A549 (cell line): ENCODE measurements around the gene NTM. TPM values are rescaled to one million over a fixed set of nuclear protein-coding genes. Genes with fewer than 3 reads are reported as not detected.

Experiments
- ATAC-seq, 2 experiments: fragments of 200-7000 bp in 1 of 2; fragments of >200 bp in 1 of 2; cut with Nextera tagmentation in 1 of 2; cut with Tn5 transposase in 1 of 2; 3 replicates each; pipeline versions ENCODE4 v1.8.0 to v1.9.1; 2018 to 2020; ENCODE audit warnings: mild to moderate bottlenecking in 1 of 2, moderate library complexity in 1 of 2
- CTCF ChIA-PET: fragments of 300-600 bp; sonication (Branson Sonifier 250); formaldehyde crosslinking; extraction: SDS; loops from one replicate; lab custom pipeline; 2021; ENCODE audit warnings: antibody characterized with exemption, inconsistent platforms; lab: Yijun Ruan, JAX
- POLR2A ChIA-PET: fragments of 350-600 bp; formaldehyde crosslinking; extraction: SDS; loops from one replicate; lab custom pipeline; 2021; ENCODE audit warnings: antibody characterized with exemption, inconsistent platforms; lab: Yijun Ruan, JAX
- DNase-seq, 2 experiments: peaks; one replicate each; pipeline versions ENCODE4 v3.0.0 to v3.0.0-alpha.2; 2011 to 2016; ENCODE audit warnings: low read depth in 1 of 2, low spot score in 1 of 2
- FAIRE-seq: peaks from 2 replicates; lab custom pipeline; 2011; peaks lifted over from hg19 to GRCh38; lab: Jason Lieb, UNC
- H3K27ac ChIP-seq, 2 experiments: fragments of >200 bp; sonication (Bioruptor Twin); formaldehyde crosslinking; 3 replicates each; pipeline ENCODE4 v1.5.1; 2016 to 2017
- H3K4me1 ChIP-seq: fragments of >200 bp; sonication (Bioruptor Twin); formaldehyde crosslinking; 3 replicates; pipeline ENCODE4 v1.6.1; 2016
- H3K4me2 ChIP-seq: fragments of >200 bp; sonication (Bioruptor Twin); formaldehyde crosslinking; 3 replicates; pipeline ENCODE4 v1.6.1; 2016
- H3K4me3 ChIP-seq: fragments of >200 bp; sonication (Bioruptor Twin); formaldehyde crosslinking; 3 replicates; pipeline ENCODE4 v1.5.1; 2016
- H3K9me3 ChIP-seq: fragments of >200 bp; sonication (Bioruptor Twin); formaldehyde crosslinking; 3 replicates; pipeline ENCODE4 v1.6.1; 2016
- BCL3 ChIP-seq: fragments of >200 bp; sonication (Bioruptor Twin); formaldehyde crosslinking; IDR thresholded peaks from 3 replicates; pipeline ENCODE4 v1.6.1; 2016
- BHLHE40 ChIP-seq: IDR thresholded peaks from 2 replicates; pipeline ENCODE4 v1.6.1; 2012; ENCODE audit warnings: low read depth, low read length, inconsistent platforms
- CBX8 ChIP-seq: fragments of 200-600 bp; sonication (generic); IDR thresholded peaks from 2 replicates; pipeline ENCODE4 v1.6.1; 2016
- CEBPB ChIP-seq, 2 experiments: fragments of >200 bp in 1 of 2; sonication (Bioruptor Twin) in 1 of 2; formaldehyde crosslinking in 1 of 2; IDR thresholded peaks; 2 replicates each; pipeline ENCODE4 v1.6.1; 2012 to 2016
- CHD4 ChIP-seq: fragments of 200-600 bp; sonication (generic); IDR thresholded peaks from 2 replicates; pipeline ENCODE4 v1.6.1; 2016; ENCODE audit warnings: antibody characterized with exemption, mild to moderate bottlenecking, borderline replicate concordance
- CTCF ChIP-seq: fragments of >200 bp; sonication (Bioruptor Twin); formaldehyde crosslinking; IDR thresholded peaks from 3 replicates; pipeline ENCODE4 v1.5.1; 2016
- GATA3 ChIP-seq: IDR thresholded peaks from 2 replicates; pipeline ENCODE4 v1.6.1; 2012; ENCODE audit warnings: borderline replicate concordance
- HMGXB4 ChIP-seq: fragments of 250-450 bp; sonication (Bioruptor Pico); IDR thresholded peaks from 2 replicates; pipeline ENCODE4 v1.5.0; 2021; ENCODE audit warnings: mild to moderate bottlenecking, moderate library complexity, borderline replicate concordance
- KDM1A ChIP-seq: fragments of 200-600 bp; sonication (generic); IDR thresholded peaks from 2 replicates; pipeline ENCODE4 v1.6.1; 2016; ENCODE audit warnings: low read depth, mild to moderate bottlenecking
- MAFK ChIP-seq: fragments of 450-650 bp; IDR thresholded peaks from 2 replicates; pipeline ENCODE4 v1.6.1; 2014; ENCODE audit not compliant: partially characterized antibody
- MYC ChIP-seq: IDR thresholded peaks from 2 replicates; pipeline ENCODE4 v1.6.1; 2012; ENCODE audit warnings: mild to moderate bottlenecking, inconsistent platforms, low read length, improper control_type of control experiment, borderline replicate concordance
- NPAS2 ChIP-seq: fragments of 250-450 bp; sonication (Bioruptor Pico); IDR thresholded peaks from 2 replicates; pipeline ENCODE4 v1.8.0; 2022; ENCODE audit warnings: mild to moderate bottlenecking, moderate library complexity, borderline replicate concordance
- NR3C1 ChIP-seq: fragments of >200 bp; sonication (Bioruptor Twin); formaldehyde crosslinking; IDR thresholded peaks from 3 replicates; pipeline ENCODE4 v1.6.1; 2017
- PHF8 ChIP-seq: fragments of 200-600 bp; sonication (generic); IDR thresholded peaks from 2 replicates; pipeline ENCODE4 v1.6.1; 2016; ENCODE audit warnings: low read depth, mild to moderate bottlenecking, antibody characterized with exemption, moderate library complexity, borderline replicate concordance
- RAD21 ChIP-seq, 2 experiments: fragments of >200 bp in 1 of 2; sonication (Bioruptor Twin) in 1 of 2; formaldehyde crosslinking in 1 of 2; IDR thresholded peaks in 1 of 2; conservative IDR thresholded peaks in 1 of 2; 2 replicates in 1 of 2; 3 replicates in 1 of 2; pipeline ENCODE4 v1.6.1; 2012 to 2018; ENCODE audit warnings: inconsistent platforms in 1 of 2
- RARB ChIP-seq: fragments of 250-450 bp; sonication (Bioruptor Pico); IDR thresholded peaks from 2 replicates; pipeline ENCODE4 v1.8.0; 2021; ENCODE audit warnings: mild to moderate bottlenecking, moderate library complexity
- RFX5 ChIP-seq: fragments of 450-650 bp; IDR thresholded peaks from 2 replicates; pipeline ENCODE4 v1.7.1; 2014; ENCODE audit warnings: antibody characterized with exemption, mild to moderate bottlenecking, moderate library complexity
- RNF2 ChIP-seq: fragments of 200-600 bp; sonication (generic); IDR thresholded peaks from 2 replicates; pipeline ENCODE4 v1.6.1; 2016; ENCODE audit warnings: low read depth, mild to moderate bottlenecking, antibody characterized with exemption, moderate library complexity, borderline replicate concordance
- USF2 ChIP-seq: fragments of 450-650 bp; IDR thresholded peaks from 2 replicates; pipeline ENCODE4 v1.6.1; 2014; ENCODE audit warnings: antibody characterized with exemption
- ZC3H11A ChIP-seq: fragments of 450-650 bp; IDR thresholded peaks from 2 replicates; pipeline ENCODE4 v1.6.1; 2014; ENCODE audit warnings: antibody characterized with exemption, mild to moderate bottlenecking
- whole genome bisulfite sequencing: methylation state at CpG from one replicate; pipeline ENCODE4 v1.1.6; 2017; ENCODE audit errors: missing lambda C conversion rate; 5-methylcytosine and 5-hydroxymethylcytosine counted together
- polyA plus RNA-seq, 4 experiments: library from polyadenylated mRNA; depleted of rRNA in 3 of 4; stranded (reverse); fragments of >200 nt; fragmentation: RNase III in 1 of 4; extraction: RNeasy Plus Mini Kit Qiagen cat#74134 plus additional on column Dnase treatment in 1 of 4; gene quantifications; 2 replicates in 3 of 4; 3 replicates in 1 of 4; pipeline ENCODE4 v1.2.3, GENCODE V29; 2011 to 2017

The NTM gene
- polyA plus RNA-seq, 2 of the 4 experiments (the other 2 are of a cell fraction): not detected

- POLR2A ChIA-PET: no interaction called here
- TF ChIP-seq ZC3H11A (no peak), MYC (no peak), RAD21 (conservative IDR thresholded peaks at IDR 0.05 in 1 of 2, IDR thresholded peaks at IDR 0.05 in 1 of 2) (no peak), USF2 (no peak), RNF2 (no peak), CBX8 (no peak), CHD4 (no peak), NR3C1 (no peak), MAFK (no peak), CEBPB (IDR thresholded peaks at IDR 0.05) (no peak), PHF8 (no peak)
- ATAC-seq (no peak), DNase-seq (no peak), FAIRE-seq (no peak)
- no peak overlapping the region for H3K4me2 ChIP-seq
- no peak overlapping the region for H3K27ac ChIP-seq
- H3K9me3 ChIP-seq: no peaks in the 10 kb centered on the region
- no peaks in the 10 kb centered on the region for H3K4me1 ChIP-seq
- 2% methylated on average over 3 of the region's 3 CpGs for WGBS
- CTCF ChIA-PET: no interaction called here
- no peak overlapping the region for H3K4me3 ChIP-seq
Measured at GRCh38 chr11:131458421-131458820, 88.0 kb downstream of the NTM start.

- Histone ChIP-seq H3K27ac (no peak overlapping the region), H3K4me2 (no peak overlapping the region), H3K4me3 (no peak overlapping the region), H3K4me1 (no peaks in the 10 kb centered on the region), H3K9me3 (no peaks in the 10 kb centered on the region)
- TF ChIP-seq CEBPB (IDR thresholded peaks at IDR 0.05): no peak
- no peak for TF ChIP-seq BHLHE40
- no peak for TF ChIP-seq HMGXB4
- TF ChIP-seq NPAS2: no peak
- no peak for TF ChIP-seq GATA3
- no peak for TF ChIP-seq BCL3
- TF ChIP-seq KDM1A: no peak
- TF ChIP-seq CBX8: no peak
- TF ChIP-seq CHD4: no peak
- no peak for TF ChIP-seq RFX5
- TF ChIP-seq CTCF: no peak
- TF ChIP-seq RARB: no peak
- TF ChIP-seq MYC: no peak
- ChIA-PET POLR2A (no interaction called here), CTCF (no interaction called here)
- FAIRE-seq (no peak), DNase-seq (no peak), ATAC-seq (no peak)
- WGBS: 15% methylated on average over 2 of the region's 2 CpGs
Measured at GRCh38 chr11:131460931-131461330, 90.5 kb downstream of the NTM start.
